ENCODE results near the gene CACUL1.

DNA sequence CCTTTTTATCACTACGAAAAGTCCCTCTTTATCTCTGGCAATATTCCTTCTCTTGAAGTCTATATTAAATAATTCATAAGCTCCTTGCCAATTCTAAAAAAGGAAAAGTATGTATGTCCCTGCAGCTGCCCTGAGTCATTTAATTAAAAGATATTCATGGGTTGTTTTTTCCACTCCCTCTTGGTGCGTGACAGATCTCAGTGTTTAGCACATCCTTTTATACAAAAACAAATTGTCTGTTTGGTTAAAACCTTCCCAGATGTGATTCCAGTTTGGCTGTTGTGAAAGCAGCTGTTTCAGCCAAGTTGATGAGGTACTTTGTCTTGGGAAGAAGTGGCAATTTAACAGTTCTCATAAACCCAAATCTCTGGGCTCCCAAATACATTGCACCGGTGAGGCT is 125.6 kb downstream of the CACUL1 start:
- TF ChIP-seq CTCF (IDR thresholded peaks at IDR 0.05; ENCODE audit: low read depth, low read length, missing input control), result no peak
- no peak for TF ChIP-seq YY1 (IDR thresholded peaks at IDR 0.05)
- TF ChIP-seq, protein P1, sequence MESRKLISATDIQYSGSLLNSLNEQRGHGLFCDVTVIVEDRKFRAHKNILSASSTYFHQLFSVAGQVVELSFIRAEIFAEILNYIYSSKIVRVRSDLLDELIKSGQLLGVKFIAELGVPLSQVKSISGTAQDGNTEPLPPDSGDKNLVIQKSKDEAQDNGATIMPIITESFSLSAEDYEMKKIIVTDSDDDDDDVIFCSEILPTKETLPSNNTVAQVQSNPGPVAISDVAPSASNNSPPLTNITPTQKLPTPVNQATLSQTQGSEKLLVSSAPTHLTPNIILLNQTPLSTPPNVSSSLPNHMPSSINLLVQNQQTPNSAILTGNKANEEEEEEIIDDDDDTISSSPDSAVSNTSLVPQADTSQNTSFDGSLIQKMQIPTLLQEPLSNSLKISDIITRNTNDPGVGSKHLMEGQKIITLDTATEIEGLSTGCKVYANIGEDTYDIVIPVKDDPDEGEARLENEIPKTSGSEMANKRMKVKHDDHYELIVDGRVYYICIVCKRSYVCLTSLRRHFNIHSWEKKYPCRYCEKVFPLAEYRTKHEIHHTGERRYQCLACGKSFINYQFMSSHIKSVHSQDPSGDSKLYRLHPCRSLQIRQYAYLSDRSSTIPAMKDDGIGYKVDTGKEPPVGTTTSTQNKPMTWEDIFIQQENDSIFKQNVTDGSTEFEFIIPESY (IDR thresholded peaks at IDR 0.05), result no peak
- TF ChIP-seq JUND (IDR thresholded peaks at IDR 0.05), result no peak
- no peak for TF ChIP-seq GABPA (IDR thresholded peaks at IDR 0.05 in 1 of 2, conservative IDR thresholded peaks at IDR 0.05 in 1 of 2)
- peak in 1 of 2 donors; percentile 8 for TF ChIP-seq RXRA (IDR thresholded peaks at IDR 0.05)

Measured in liver (tissue), 3 donors.